Measurements from ENCODE around the gene MMP11.
"Not testable (repeated sequence)": the region's sequence is repeated elsewhere in the genome, so short reads cannot be mapped to it uniquely, and the experiment has no call there.

MMP11 gene

GRCh38 chr22:23772649-23773473, at the start of gene MMP11:
Gene MMP11, plus strand, starts transcription at chr22:23772849. Its CDS starts 22 bp downstream, at chr22:23772871.
- DNase-seq, result peak in 1 of 2 experiments; percentile 26

GRCh38 chr22:23728108-23728507, 44.5 kb upstream of the MMP11 start:
- not testable (repeated sequence) for DNase-seq

GRCh38 chr22:23737696-23738095, 35.0 kb upstream of the MMP11 start:
- DNase-seq, result no peak

GRCh38 chr22:23742505-23743264, 30.0 kb upstream of the MMP11 start:
- no peak for DNase-seq

GRCh38 chr22:23743303-23743705, 29.3 kb upstream of the MMP11 start:
- DNase-seq, result no peak

- DNase-seq, result no peak
Measured at GRCh38 chr22:23744001-23744400, 28.6 kb upstream of the MMP11 start.

- no peak for DNase-seq
Measured at GRCh38 chr22:23744485-23744884, 28.2 kb upstream of the MMP11 start.

GRCh38 chr22:23745791-23746190, 26.9 kb upstream of the MMP11 start:
- DNase-seq, result no peak

- DNase-seq, result no peak
Measured at GRCh38 chr22:23749841-23750301, 22.8 kb upstream of the MMP11 start.

- DNase-seq, result no peak
Measured at GRCh38 chr22:23750367-23750713, 22.3 kb upstream of the MMP11 start.

GRCh38 chr22:23750714-23751440, 21.8 kb upstream of the MMP11 start, which contains the start of gene ZNF70:
Gene ZNF70, minus strand, starts transcription at chr22:23751112. Its CDS starts 5,972 bp downstream, at chr22:23745140.
- DNase-seq, result peak; percentile 73 to 87

- no peak for DNase-seq
Measured at GRCh38 chr22:23751441-23751996, 21.1 kb upstream of the MMP11 start.

- DNase-seq, result no peak
Measured at GRCh38 chr22:23752090-23752691, 20.5 kb upstream of the MMP11 start.

- no peak for DNase-seq
Measured at GRCh38 chr22:23752750-23753149, 19.9 kb upstream of the MMP11 start.

- DNase-seq, result no peak
Measured at GRCh38 chr22:23753385-23753784, 19.3 kb upstream of the MMP11 start.

GRCh38 chr22:23754220-23754919, 18.3 kb upstream of the MMP11 start, which contains the start of gene VPREB3:
Gene VPREB3, minus strand, starts transcription at chr22:23754425. Its CDS starts 62 bp downstream, at chr22:23754363.
- no peak for DNase-seq

- no peak for DNase-seq
Measured at GRCh38 chr22:23754980-23755636, 17.5 kb upstream of the MMP11 start.

GRCh38 chr22:23755711-23756110, 16.9 kb upstream of the MMP11 start:
- DNase-seq, result no peak

- DNase-seq, result no peak
Measured at GRCh38 chr22:23756891-23757290, 15.8 kb upstream of the MMP11 start.

- DNase-seq, result no peak
Measured at GRCh38 chr22:23759566-23759965, 13.1 kb upstream of the MMP11 start.

- no peak for DNase-seq
Measured at GRCh38 chr22:23760056-23760455, 12.6 kb upstream of the MMP11 start.

Measured in SHP77 (cell line).